PFSK-1 (cell line): Measurements from ENCODE around the gene GPR37L1.

Source experiments
- FOXP2 ChIP-seq: optimal IDR thresholded peaks from 2 replicates; pipeline ENCODE3; 2011; ENCODE audit warnings: borderline replicate concordance, control low read depth, inconsistent platforms; ENCODE audit not compliant: insufficient read depth; ENCODE audit errors: extremely low read length, extremely low read depth
- POLR2AphosphoS5 ChIP-seq: IDR thresholded peaks from 2 replicates; pipeline ENCODE4 v1.6.1; 2012; ENCODE audit warnings: low read depth, mild to moderate bottlenecking, control low read depth, low read length, moderate library complexity
- SIN3A ChIP-seq: IDR thresholded peaks from 2 replicates; pipeline ENCODE4 v1.6.1; 2012; ENCODE audit warnings: mild to moderate bottlenecking, low read length, moderate library complexity, borderline replicate concordance; ENCODE audit not compliant: insufficient read depth
- TAF1 ChIP-seq: IDR thresholded peaks from 2 replicates; pipeline ENCODE4 v1.6.1; 2012; ENCODE audit warnings: low read length, control low read depth, borderline replicate concordance; ENCODE audit not compliant: insufficient read depth

- TF ChIP-seq POLR2AphosphoS5 (no peak), SIN3A (no peak), FOXP2 (no peak), TAF1 (no peak)
Observed at GRCh38 chr1:202171292-202172014, 48.7 kb downstream of the GPR37L1 start.
